OCI-LY1 (cell line): ENCODE data around the gene SIK3.

Source experiments
- H2AFZ ChIP-seq: fragments of 200-600 bp; sonication (generic), shearing (Covaris generic); 2 replicates; pipeline ENCODE4 v1.6.0; 2014; ENCODE audit warnings: antibody characterized with exemption, mild to moderate bottlenecking, low read length
- H3F3A ChIP-seq: fragments of 200-600 bp; sonication (generic), shearing (Covaris generic); 2 replicates; pipeline ENCODE4 v1.6.0; 2014; ENCODE audit warnings: mild to moderate bottlenecking, antibody characterized with exemption, low read length, moderate library complexity; ENCODE audit not compliant: insufficient read depth
- H3K27ac ChIP-seq: fragments of 200-600 bp; sonication (generic); 2 replicates; pipeline ENCODE4 v1.5.1; 2014; ENCODE audit warnings: low read length, mixed run types, mild to moderate bottlenecking, low read depth; ENCODE audit not compliant: poor library complexity, severe bottlenecking
- H3K27me3 ChIP-seq: fragments of 200-600 bp; sonication (generic); 2 replicates; pipeline ENCODE4 v1.6.0; 2014; ENCODE audit warnings: antibody characterized with exemption, mild to moderate bottlenecking, low read length, moderate library complexity; ENCODE audit not compliant: insufficient read depth
- H3K36me3 ChIP-seq: fragments of 200-600 bp; sonication (generic); 2 replicates; pipeline ENCODE4 v1.6.1; 2014; ENCODE audit warnings: mild to moderate bottlenecking, antibody characterized with exemption, low read length, moderate library complexity, mixed read lengths; ENCODE audit not compliant: insufficient read depth
- H3K4me1 ChIP-seq: fragments of 200-600 bp; sonication (generic); 2 replicates; pipeline ENCODE4 v1.5.1; 2014; ENCODE audit warnings: mild to moderate bottlenecking, low read length, moderate library complexity; ENCODE audit not compliant: insufficient read depth, severe bottlenecking
- H3K4me2 ChIP-seq: fragments of 200-600 bp; sonication (generic), shearing (Covaris generic); 2 replicates; pipeline ENCODE4 v1.6.1; 2014; ENCODE audit warnings: low read length
- H3K4me3 ChIP-seq: fragments of 200-600 bp; sonication (generic); 2 replicates; pipeline ENCODE4 v1.5.1; 2014; ENCODE audit warnings: low read length, low read depth, mild to moderate bottlenecking, mixed read lengths; ENCODE audit not compliant: poor library complexity, severe bottlenecking
- H3K79me2 ChIP-seq: fragments of 200-600 bp; shearing (Covaris generic); 2 replicates; pipeline ENCODE4 v1.6.1; 2016; ENCODE audit warnings: mixed run types, low read length, mixed read lengths; ENCODE audit not compliant: insufficient read depth
- H3K9ac ChIP-seq: fragments of 200-600 bp; sonication (generic), shearing (Covaris generic); 2 replicates; pipeline ENCODE4 v1.6.1; 2014; ENCODE audit warnings: mild to moderate bottlenecking, low read length, mixed read lengths
- H3K9me2 ChIP-seq: fragments of 200-600 bp; sonication (generic), shearing (Covaris generic); 2 replicates; pipeline ENCODE4 v1.6.1; 2014; ENCODE audit warnings: low read depth, mild to moderate bottlenecking, low read length, mixed read lengths
- H3K9me3 ChIP-seq: fragments of 200-600 bp; shearing (Covaris generic); 2 replicates; pipeline ENCODE4 v1.6.1; 2014; ENCODE audit warnings: low read length, mixed read lengths
- H4K20me1 ChIP-seq: fragments of 200-600 bp; sonication (generic), shearing (Covaris generic); 2 replicates; pipeline ENCODE4 v1.6.0; 2016; ENCODE audit warnings: mild to moderate bottlenecking, low read length; ENCODE audit not compliant: insufficient read depth
- EZH2 ChIP-seq: fragments of 200-600 bp; sonication (generic), shearing (Covaris generic); IDR thresholded peaks from 2 replicates; pipeline ENCODE4 v1.8.0; 2017; ENCODE audit warnings: borderline replicate concordance, mixed run types, mild to moderate bottlenecking, antibody characterized with exemption, low read length, moderate library complexity, mixed read lengths
- TF ChIP-seq, protein P1 (sequence below): fragments of 200-600 bp; sonication (generic), shearing (Covaris generic); IDR thresholded peaks from 2 replicates; pipeline ENCODE4 v1.5.1; 2017; ENCODE audit warnings: mild to moderate bottlenecking, antibody characterized with exemption, low read length, moderate library complexity, mixed read lengths

SIK3 gene

DNA sequence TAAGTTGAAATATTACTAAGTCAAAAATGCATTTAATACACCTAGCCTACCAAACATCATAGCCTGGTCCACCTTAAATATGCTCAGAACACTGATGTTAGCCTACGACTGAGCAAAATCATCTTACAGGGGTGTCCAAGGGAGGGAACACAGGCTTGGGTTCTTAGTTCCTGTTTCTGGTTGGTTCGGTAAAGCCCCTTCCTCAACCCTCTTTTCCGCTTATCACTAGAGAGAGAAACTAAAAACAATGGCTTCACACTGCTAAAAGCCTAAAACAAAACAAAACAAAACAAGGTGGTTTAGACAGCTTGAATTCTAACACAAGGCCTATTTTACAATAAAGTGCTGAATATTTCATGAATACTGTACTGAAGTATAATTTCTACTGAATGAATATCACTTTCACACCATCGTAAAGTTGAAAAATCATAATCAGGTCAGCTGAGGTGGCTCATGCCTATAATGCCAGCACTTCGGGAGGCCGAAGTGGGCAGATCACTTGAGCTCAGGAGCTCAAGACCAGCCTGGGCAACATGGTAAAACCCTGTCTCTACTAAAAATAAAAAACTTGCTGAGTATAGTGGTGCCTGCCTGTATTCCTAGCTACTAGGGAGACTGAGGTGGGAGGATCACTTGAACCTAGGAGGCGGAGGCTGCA is 118.0 kb downstream of the SIK3 start:
- no peak for TF ChIP-seq EZH2
- TF ChIP-seq, protein P1, sequence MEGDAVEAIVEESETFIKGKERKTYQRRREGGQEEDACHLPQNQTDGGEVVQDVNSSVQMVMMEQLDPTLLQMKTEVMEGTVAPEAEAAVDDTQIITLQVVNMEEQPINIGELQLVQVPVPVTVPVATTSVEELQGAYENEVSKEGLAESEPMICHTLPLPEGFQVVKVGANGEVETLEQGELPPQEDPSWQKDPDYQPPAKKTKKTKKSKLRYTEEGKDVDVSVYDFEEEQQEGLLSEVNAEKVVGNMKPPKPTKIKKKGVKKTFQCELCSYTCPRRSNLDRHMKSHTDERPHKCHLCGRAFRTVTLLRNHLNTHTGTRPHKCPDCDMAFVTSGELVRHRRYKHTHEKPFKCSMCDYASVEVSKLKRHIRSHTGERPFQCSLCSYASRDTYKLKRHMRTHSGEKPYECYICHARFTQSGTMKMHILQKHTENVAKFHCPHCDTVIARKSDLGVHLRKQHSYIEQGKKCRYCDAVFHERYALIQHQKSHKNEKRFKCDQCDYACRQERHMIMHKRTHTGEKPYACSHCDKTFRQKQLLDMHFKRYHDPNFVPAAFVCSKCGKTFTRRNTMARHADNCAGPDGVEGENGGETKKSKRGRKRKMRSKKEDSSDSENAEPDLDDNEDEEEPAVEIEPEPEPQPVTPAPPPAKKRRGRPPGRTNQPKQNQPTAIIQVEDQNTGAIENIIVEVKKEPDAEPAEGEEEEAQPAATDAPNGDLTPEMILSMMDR: no peak
- Histone ChIP-seq H3K9me2 (no peaks in the 10 kb centered on the region), H3K9me3 (no peaks in the 10 kb centered on the region), H3K9ac (peak overlapping the region; percentile 21; the same call in 1 of the 2 replicates), H2AFZ (no peak overlapping the region), H3K36me3 (peaks cover 8% of the 10 kb centered on the region; the same call in 1 of the 2 replicates), H4K20me1 (no peaks in the 10 kb centered on the region), H3F3A (0 out of 2 replicates have a peak, but pooled peaks cover 3% of the 10 kb centered on the region), H3K4me2 (peak overlapping the region; percentile 63), H3K27ac (peak overlapping the region; percentile 75), H3K79me2 (peaks cover 59% of the 10 kb centered on the region), H3K4me3 (peak overlapping the region; percentile 37), H3K27me3 (no peaks in the 10 kb centered on the region), H3K4me1 (peaks cover 42% of the 10 kb centered on the region)

DNA sequence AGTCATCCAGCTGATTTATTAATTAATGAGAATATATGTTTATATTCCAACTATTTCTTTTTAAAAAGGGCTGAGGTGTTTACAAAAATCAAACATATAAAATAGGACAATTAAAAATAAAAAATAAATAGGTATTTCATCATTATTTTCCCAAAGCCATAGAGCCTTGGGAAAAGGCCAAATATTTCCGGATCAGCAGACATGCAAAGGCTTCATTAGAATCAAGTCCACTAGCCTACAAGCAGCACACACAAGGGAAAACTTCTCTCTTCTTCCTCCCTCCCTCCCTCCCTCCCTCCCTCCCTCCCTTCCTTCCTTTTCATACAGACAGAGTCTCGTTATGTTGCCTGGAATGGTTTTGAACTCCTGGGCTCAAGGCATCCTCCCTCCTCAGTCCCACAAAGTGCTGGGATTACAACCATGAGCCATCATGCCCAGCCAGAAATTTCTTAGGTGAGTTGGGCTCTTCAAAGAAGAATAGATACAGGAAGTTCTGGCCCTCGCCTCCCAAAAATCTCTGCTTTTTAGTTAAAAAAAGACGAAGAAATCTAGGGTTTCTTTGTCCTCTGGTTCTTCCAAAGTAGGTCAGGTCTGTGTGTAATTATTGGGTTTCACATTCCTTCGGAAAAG is 121.2 kb downstream of the SIK3 start:
- H3K27ac ChIP-seq: no peak overlapping the region
- peaks cover 5% of the 10 kb centered on the region; the same call in 1 of the 2 replicates for H3K36me3 ChIP-seq
- H3K4me1 ChIP-seq: peaks cover 37% of the 10 kb centered on the region
- H3K27me3 ChIP-seq: no peaks in the 10 kb centered on the region
- H3K9me3 ChIP-seq: no peaks in the 10 kb centered on the region
- H3K79me2 ChIP-seq: peaks cover 71% of the 10 kb centered on the region
- H2AFZ ChIP-seq: no peak overlapping the region
- no peaks in the 10 kb centered on the region for H3K9me2 ChIP-seq
- H3K4me2 ChIP-seq: no peak overlapping the region
- no peaks in the 10 kb centered on the region for H4K20me1 ChIP-seq
- TF ChIP-seq, protein P1: no peak
- no peak for TF ChIP-seq EZH2
- no peaks in the 10 kb centered on the region for H3F3A ChIP-seq
- no peak overlapping the region for H3K9ac ChIP-seq
- H3K4me3 ChIP-seq: no peak overlapping the region

DNA sequence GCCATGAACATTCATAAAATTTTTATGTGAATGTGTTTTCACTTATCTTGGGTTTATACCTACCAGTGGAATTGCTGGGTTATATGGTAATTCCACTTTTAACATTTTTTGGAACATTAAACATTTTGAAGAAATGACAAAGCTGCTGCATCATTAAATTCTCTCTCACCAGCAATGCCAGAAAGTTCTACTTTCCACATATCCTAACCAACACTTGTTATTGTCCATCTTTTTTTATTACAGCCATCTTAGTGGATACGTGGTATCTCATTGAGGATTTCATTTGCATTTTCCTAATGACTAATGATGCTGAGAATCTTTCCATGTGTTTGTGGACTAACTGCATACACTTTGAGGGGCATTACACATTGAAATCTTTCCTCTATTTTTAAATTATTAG is 122.6 kb downstream of the SIK3 start:
- no peaks in the 10 kb centered on the region for H3F3A ChIP-seq
- H2AFZ ChIP-seq: no peak overlapping the region
- no peak overlapping the region for H3K27ac ChIP-seq
- peaks cover 74% of the 10 kb centered on the region for H3K79me2 ChIP-seq
- no peaks in the 10 kb centered on the region for H3K27me3 ChIP-seq
- no peak overlapping the region for H3K9ac ChIP-seq
- H3K9me2 ChIP-seq: no peaks in the 10 kb centered on the region
- peaks cover 5% of the 10 kb centered on the region; the same call in 1 of the 2 replicates for H3K36me3 ChIP-seq
- no peak overlapping the region for H3K4me2 ChIP-seq
- no peak overlapping the region for H3K4me3 ChIP-seq
- H3K4me1 ChIP-seq: peaks cover 31% of the 10 kb centered on the region
- no peaks in the 10 kb centered on the region for H3K9me3 ChIP-seq
- TF ChIP-seq EZH2: no peak
- TF ChIP-seq, protein P1: no peak
- H4K20me1 ChIP-seq: no peaks in the 10 kb centered on the region
